T47D (cell line): ENCODE results near the gene HOXB7.
A peak's percentile ranks its signal among the peaks of the same experiment; 100 is the strongest.

Experiments
- DNase-seq, 2 experiments: peaks; one replicate each; pipeline versions ENCODE4 v3.0.0 to v3.0.0-alpha.2; 2011 to 2012; ENCODE audit warnings: low read depth in 1 of 2, low spot score in 1 of 2
- JUND ChIP-seq: IDR thresholded peaks from 2 replicates; pipeline ENCODE4 v1.6.1; 2012; ENCODE audit warnings: low read depth
- in situ Hi-C: cut with HindIII; loops from 2 replicates; pipeline ENCODE4 v1.10.0; 2016; ENCODE audit warnings: low sequenced_read_pairs, low pct_unique_long_range_greater_than_20kb

Gene HOXB7

GRCh38 chr17:48624544-48625494 lies 14.0 kb upstream of the HOXB7 start:
- in situ Hi-C loops: no loop called here
- TF ChIP-seq JUND: no peak
- DNase-seq: peak; percentile 28 to 74

- no peak for DNase-seq
- in situ Hi-C loops: no loop called here
Observed at GRCh38 chr17:48624118-48624517, 13.3 kb upstream of the HOXB7 start.

GRCh38 chr17:48623583-48623982 lies 12.8 kb upstream of the HOXB7 start:
- in situ Hi-C loops: no loop called here
- DNase-seq: no peak
- no peak for TF ChIP-seq JUND

More at GRCh38 chr17:48624118-48624517, 13.3 kb upstream of the HOXB7 start:
- no peak for TF ChIP-seq JUND

- no peak for DNase-seq
- no peak for TF ChIP-seq JUND
- in situ Hi-C loops: no loop called here
Observed at GRCh38 chr17:48622857-48623256, 12.0 kb upstream of the HOXB7 start.

- DNase-seq: no peak
- in situ Hi-C loops: no loop called here
- no peak for TF ChIP-seq JUND
Observed at GRCh38 chr17:48621410-48622392, 10.9 kb upstream of the HOXB7 start.

GRCh38 chr17:48620461-48621139 lies 9.8 kb upstream of the HOXB7 start:
- TF ChIP-seq JUND: no peak
- DNase-seq: no peak
- in situ Hi-C loops: no loop called here

- in situ Hi-C loops: no loop called here
Observed at GRCh38 chr17:48619826-48620449, 9.1 kb upstream of the HOXB7 start.

GRCh38 chr17:48618256-48618896 lies 7.6 kb upstream of the HOXB7 start:
- peak; percentile 89 to 100 for DNase-seq
- in situ Hi-C loops: no loop called here
- TF ChIP-seq JUND: no peak

More at GRCh38 chr17:48619826-48620449, 9.1 kb upstream of the HOXB7 start:
- TF ChIP-seq JUND: no peak
- no peak for DNase-seq

- in situ Hi-C loops: no loop called here
- no peak for TF ChIP-seq JUND
- no peak for DNase-seq
Observed at GRCh38 chr17:48617471-48618255, 6.8 kb upstream of the HOXB7 start.

- DNase-seq: no peak
- in situ Hi-C loops: no loop called here
- no peak for TF ChIP-seq JUND
Observed at GRCh38 chr17:48616717-48617470, 6.1 kb upstream of the HOXB7 start.
